HG03469 (cell line): ENCODE results near the gene RNF43.

ENCODE experiments used
- ATAC-seq: cut with Tn5 transposase; IDR thresholded peaks from one replicate; pipeline ENCODE4 v1.9.1; 2021; ENCODE audit warnings: mild to moderate bottlenecking, moderate library complexity, moderate number of reproducible peaks; ENCODE audit not compliant: unreplicated experiment

The RNF43 gene

GRCh38 chr17:58417300-58418092 is at the start of gene RNF43:
RNF43 (minus strand) TSS chr17:58417534; CDS start chr17:58415577, 1,957 bp downstream.
- peak; percentile 79 for ATAC-seq

DNA sequence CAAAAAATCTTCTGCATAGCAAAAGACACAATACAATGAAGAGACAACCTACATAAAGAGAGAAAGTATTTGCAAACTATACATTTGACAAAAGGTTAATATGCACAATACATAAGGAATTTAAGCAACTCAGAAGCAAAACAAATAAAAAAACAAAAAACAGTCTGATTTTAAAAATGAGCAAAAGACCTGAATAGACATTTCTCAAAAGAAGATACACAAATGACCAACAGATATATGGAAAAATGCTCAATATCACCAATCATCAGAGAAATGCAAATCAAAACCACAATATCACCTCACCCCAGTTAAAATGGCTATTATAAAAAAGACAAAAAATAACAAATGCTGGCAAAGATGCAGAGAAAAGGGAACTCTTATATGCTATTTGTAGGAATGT is 38.2 kb upstream of the RNF43 start:
- ATAC-seq = no peak

GRCh38 chr17:58452738-58453137 is 35.4 kb upstream of the RNF43 start:
- no peak for ATAC-seq

DNA sequence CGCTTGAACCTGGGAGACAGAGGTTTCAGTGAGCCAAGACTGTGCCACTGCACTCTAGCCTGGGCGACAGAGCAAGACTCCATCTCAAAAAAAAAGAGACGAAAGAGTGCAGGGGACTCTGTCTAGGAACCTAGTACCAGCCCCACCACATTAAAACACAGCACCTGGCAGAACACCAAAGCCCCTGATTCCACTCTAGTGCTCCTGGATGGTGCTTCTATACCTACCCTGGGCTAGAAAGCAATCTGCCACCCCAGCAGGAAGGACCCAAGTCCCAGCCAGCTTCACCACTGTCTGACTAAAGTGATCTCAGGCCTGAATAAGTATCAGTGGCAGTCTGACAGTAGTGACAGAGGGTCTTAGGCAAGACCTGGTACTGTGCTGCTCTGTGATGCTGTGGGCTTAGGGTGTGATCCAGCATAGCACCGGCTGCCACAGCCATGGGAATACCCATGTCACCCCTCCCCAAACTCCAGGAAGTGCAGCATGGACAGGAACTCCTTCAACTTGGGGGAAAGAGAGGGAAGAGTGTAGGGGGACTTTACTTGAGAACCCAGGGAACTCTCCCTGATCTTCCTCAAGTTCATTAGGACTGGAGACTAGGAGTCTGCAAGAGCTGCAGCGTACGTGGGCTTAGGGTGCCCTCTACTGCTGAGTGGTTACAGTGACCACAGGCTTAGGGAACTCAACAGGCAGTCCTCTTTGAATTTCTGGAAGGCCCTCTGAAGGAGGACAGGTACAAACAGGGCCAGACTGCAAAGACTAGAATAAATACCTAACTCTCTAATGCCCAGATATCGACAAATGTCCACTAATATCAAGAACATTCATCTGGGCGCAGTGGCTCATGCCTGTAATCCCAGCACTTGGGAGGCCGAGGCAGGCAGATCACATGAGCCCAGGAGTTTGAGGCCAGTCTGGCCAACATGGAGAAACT is 30.0 kb upstream of the RNF43 start:
- ATAC-seq = no peak

- no peak for ATAC-seq
These were observed 28.8 kb upstream of the RNF43 start for GRCh38 chr17:58446086-58446485.

- ATAC-seq = no peak
These were observed 19.5 kb upstream of the RNF43 start for GRCh38 chr17:58436805-58437239.

GRCh38 chr17:58436245-58436644 is 18.9 kb upstream of the RNF43 start:
- no peak for ATAC-seq

DNA sequence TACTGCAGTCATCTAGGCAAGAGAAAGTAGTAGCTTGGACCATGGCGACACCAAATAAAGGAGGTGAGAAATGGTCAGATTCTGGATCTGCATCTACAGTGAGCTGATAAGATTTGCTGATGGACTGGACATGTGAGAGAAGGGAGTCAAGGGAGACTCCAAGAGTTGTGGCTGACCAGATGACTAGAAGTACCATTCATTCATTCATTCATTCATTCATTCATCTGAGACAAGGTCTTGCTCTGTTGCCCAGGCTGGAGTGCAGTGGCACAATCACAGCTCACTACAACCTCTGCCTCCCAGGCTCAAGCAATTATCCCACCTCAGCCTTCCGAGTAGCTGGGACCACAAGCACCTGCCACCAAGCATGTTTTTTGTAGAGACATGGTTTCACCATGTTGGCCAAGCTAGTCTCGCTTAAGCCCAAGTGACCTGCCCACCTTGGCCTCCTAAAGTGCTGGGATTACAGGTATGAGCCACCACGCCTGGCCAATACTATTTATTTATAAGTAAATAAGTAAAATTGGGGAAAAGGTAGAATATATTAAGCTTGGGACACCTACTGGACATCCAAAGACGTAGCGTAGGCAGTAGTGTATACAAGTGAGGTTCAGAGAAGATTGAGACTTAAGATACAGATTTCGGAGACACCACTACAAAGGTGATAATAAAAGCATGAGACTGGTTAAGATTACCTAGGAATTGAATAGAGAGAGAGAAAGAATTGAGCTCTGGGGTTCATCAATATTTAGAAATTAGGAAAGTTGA is 15.7 kb upstream of the RNF43 start:
- ATAC-seq = no peak

DNA sequence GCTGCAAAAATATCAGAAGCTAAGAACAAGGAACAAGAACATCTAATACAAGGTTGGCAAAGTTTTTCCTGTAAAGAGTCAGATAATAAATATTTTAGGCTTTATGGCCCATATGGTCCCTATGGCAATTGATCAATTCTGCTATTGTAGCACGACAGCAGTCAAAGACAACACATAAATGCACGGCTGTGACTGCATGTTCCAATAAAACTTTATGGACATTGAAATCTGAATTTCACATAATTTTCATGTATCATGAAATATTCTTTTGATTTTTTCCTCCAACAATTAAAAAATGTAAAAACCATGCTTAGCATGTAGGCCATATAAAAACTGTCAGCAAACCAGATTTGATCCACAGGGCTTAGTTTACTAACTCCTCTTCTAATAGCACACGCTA is 10.5 kb upstream of the RNF43 start:
- ATAC-seq = no peak

DNA sequence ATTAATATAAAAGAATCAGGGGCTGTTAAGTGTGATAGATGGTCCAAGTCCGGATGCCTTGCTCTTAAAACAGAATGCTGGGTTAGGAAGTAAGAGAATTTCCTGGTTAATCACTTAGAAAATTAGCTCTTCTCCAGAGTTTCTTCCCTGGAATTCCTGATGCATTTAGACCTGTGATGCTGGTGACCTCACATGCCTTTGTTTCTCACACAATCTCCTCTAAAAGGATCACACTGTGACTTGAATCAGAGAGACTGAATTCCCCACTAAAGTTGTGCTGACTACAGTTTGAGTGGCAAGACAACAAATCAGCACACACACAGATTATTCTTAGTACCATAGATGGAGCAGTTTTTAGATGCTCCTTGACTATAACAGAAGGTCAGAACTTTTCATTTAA is 4.4 kb upstream of the RNF43 start:
- ATAC-seq = no peak

DNA sequence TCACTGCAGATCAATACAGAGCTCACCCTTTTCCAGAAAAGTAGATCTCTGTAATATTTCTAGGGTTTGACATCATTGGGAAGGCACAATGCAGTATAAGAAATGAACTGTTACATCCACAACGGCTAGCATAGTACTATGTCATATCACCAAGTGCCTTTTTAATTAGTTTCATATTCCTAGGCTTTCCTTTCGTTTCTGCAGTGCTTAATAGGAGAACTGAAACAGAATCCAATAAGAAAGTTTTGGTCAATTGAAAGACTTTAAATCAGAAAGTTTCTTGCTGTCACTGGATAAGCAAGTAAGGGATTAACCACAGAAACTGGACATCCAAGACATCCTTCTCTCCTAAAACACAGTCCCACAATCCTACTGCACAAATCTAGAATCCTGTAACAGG is 3.5 kb upstream of the RNF43 start:
- ATAC-seq = no peak

DNA sequence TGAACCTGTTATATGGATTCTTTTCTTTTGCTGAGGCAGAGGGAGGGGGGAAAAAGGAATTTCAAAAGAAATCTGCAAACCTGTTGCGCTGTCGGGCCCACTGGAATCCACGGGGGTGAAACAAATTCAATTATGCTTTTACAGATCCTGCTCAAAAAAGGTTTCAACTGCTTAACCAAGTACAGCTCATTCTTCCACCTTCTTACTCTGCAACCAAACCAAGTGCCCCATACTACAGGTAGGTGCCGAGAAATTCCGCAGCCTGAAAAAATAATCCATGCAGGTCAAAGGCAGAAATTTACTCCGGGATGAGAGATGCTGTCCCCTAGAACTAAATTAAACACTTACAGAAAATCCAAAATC is 416 bp downstream of the RNF43 start:
- ATAC-seq = no peak

GRCh38 chr17:58416396-58416795 is 938 bp downstream of the RNF43 start:
- ATAC-seq = no peak

- ATAC-seq = no peak
These were observed 1.8 kb downstream of the RNF43 start for GRCh38 chr17:58415371-58416055.

DNA sequence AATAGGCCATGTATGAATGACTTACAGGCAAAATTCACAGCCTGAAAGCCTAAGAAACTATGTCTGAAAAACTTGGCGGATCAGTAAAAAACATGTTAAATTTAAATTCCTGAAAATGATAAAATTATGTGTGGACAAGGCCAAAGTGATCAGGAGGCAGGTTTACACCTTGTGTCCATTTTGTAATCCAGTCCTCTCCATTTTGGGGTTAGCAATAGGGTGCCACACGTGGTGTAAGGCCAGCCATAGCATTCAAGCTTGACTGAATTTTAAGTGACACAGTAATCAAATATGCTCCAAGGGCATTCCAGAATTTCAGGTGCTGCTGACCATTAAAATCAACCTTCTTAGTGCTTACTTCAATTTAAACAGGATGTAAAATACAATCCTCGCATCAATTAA is 2.7 kb downstream of the RNF43 start:
- ATAC-seq = no peak

- ATAC-seq = no peak
These were observed 3.6 kb downstream of the RNF43 start for GRCh38 chr17:58413684-58414083.

GRCh38 chr17:58412961-58413586 is 4.3 kb downstream of the RNF43 start:
- no peak for ATAC-seq

- ATAC-seq = no peak
These were observed 5.2 kb downstream of the RNF43 start for GRCh38 chr17:58412064-58412703.

DNA sequence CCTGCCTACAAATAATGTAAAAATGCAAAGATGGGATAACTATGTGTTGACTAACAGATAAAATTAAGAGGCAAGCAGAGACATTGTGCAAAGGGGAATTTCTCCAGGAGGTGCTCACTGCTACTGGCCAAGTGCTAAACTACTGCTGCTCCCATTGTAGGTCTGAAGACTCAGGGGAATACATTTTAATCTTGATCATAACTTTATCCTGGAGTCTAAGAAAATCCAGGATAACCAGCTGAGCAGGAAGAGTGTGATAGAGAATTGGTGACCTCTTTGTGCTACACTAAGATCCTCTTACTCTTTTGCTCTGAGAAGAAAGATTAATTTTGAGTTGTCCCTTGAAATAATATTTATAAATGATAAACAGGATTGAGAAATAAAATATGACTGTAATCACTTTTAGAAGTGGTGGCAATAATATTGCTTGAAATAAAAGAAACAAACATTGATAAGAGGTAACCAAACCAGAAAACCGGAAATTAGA is 5.9 kb downstream of the RNF43 start:
- no peak for ATAC-seq
